ENCODE data around the gene RALGAPA2.

- no peak for TF ChIP-seq CTCF (IDR thresholded peaks at IDR 0.05 in 8 of 11, conservative IDR thresholded peaks at IDR 0.05 in 3 of 11)
- no peak for TF ChIP-seq POLR2AphosphoS5 (IDR thresholded peaks at IDR 0.05)
- no peak for TF ChIP-seq POLR2A (IDR thresholded peaks at IDR 0.05)
Observed at GRCh38 chr20:20737158-20737557, 24.7 kb upstream of the RALGAPA2 start.

Measured in spleen (tissue), 7 donors.